Prostate gland (tissue), 2 donors: Measurements from ENCODE around the gene SPINT3. TPM values are rescaled to one million over a fixed set of nuclear protein-coding genes. Genes with fewer than 3 reads are reported as not detected.

Experiments used
- DNase-seq: peaks from one replicate; pipeline ENCODE4 v3.0.0-alpha.2; 2019; ENCODE audit warnings: low spot score
- H3K27ac ChIP-seq, 2 donors: fragments of 200-600 bp; sonication (generic); 2 replicates each; pipeline ENCODE4 v1.5.1; 2017 to 2019
- H3K27me3 ChIP-seq: fragments of 200-600 bp; sonication (generic); replicated peaks from 2 replicates; pipeline ENCODE4 v1.5.1; 2019; ENCODE audit not compliant: insufficient read depth
- H3K36me3 ChIP-seq, 2 donors: fragments of 200-600 bp; sonication (generic); 1 replicate in 1 of 2; 2 replicates in 1 of 2; pipeline versions ENCODE4 v1.5.1 to v1.8.1; 2017 to 2019
- H3K4me1 ChIP-seq: fragments of 200-600 bp; sonication (generic); replicated peaks from 2 replicates; pipeline ENCODE4 v1.5.1; 2019
- H3K4me3 ChIP-seq, 2 donors: fragments of 200-600 bp; sonication (generic); 2 replicates each; pipeline ENCODE4 v1.5.1; 2017 to 2019
- H3K9me3 ChIP-seq: fragments of 200-600 bp; sonication (generic); 2 replicates; pipeline ENCODE4 v1.5.1; 2017
- POLR2A ChIP-seq: fragments of 450-650 bp; IDR thresholded peaks from one replicate; pipeline ENCODE4 v1.6.1; 2016; ENCODE audit warnings: antibody characterized with exemption, mild to moderate bottlenecking
- POLR2AphosphoS5 ChIP-seq: sonication (generic); formaldehyde crosslinking; IDR thresholded peaks from one replicate; pipeline ENCODE4 v1.6.1; 2017; ENCODE audit warnings: antibody characterized with exemption
- WGBS: methylation state at CpG from one replicate; pipeline ENCODE4 v1.1.5; 2018; 5-methylcytosine and 5-hydroxymethylcytosine counted together
- intact Hi-C: fragments of 100-400 bp; cut with DNase I; formaldehyde crosslinking; loops from one replicate; pipeline ENCODE4 v1.14.2; 2022
- total RNA-seq, 2 donors: library from RNA; depleted of rRNA; stranded (reverse); fragments of >200 nt; gene quantifications; one replicate each; pipeline ENCODE4 v1.1.0, GENCODE V29; 2016
- TF ChIP-seq, protein P1 (sequence below), 4 experiments: fragments of 200-600 bp in 2 of 4; fragments of 450-650 bp in 2 of 4; sonication (generic) in 2 of 4; IDR thresholded peaks; 1 replicate in 3 of 4; 2 replicates in 1 of 4; pipeline ENCODE4 v1.5.1; 2016 to 2019; ENCODE audit warnings: antibody characterized with exemption in 4 of 4, mild to moderate bottlenecking in 2 of 4, moderate library complexity in 2 of 4

SPINT3 gene
- total RNA-seq, 2 donors from 2014 or later: not detected

DNA sequence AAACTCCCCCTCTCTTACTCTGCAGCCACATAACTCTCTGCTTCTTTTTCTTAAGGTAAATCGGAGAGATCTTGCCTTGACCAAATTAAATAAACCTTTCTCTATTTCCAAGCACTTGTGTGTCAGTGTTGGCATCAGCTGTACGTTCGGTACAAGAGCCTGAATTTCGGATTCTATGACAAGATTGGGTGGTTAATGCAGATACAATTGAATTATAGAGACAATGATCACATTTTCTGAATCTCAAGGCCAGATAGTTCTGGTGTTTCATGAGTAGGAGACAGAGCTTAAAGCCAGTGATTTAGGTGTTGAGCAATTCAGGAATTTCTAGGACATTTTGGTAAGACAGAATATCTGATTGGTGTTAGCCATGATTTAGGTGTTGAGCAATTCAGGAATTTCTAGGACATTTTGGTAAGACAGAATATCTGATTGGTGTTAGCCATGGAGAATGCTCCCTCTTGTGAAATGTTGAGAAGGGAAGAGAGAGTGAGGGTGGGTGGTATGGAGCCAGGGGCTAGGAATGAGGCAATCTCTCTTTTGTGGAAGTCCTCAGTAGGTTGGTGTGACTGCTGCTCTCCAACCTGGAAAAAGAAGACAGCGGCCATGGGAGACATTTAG, 5.1 kb downstream of the SPINT3 start:
- TF ChIP-seq POLR2A: no peak
- TF ChIP-seq, protein P1, sequence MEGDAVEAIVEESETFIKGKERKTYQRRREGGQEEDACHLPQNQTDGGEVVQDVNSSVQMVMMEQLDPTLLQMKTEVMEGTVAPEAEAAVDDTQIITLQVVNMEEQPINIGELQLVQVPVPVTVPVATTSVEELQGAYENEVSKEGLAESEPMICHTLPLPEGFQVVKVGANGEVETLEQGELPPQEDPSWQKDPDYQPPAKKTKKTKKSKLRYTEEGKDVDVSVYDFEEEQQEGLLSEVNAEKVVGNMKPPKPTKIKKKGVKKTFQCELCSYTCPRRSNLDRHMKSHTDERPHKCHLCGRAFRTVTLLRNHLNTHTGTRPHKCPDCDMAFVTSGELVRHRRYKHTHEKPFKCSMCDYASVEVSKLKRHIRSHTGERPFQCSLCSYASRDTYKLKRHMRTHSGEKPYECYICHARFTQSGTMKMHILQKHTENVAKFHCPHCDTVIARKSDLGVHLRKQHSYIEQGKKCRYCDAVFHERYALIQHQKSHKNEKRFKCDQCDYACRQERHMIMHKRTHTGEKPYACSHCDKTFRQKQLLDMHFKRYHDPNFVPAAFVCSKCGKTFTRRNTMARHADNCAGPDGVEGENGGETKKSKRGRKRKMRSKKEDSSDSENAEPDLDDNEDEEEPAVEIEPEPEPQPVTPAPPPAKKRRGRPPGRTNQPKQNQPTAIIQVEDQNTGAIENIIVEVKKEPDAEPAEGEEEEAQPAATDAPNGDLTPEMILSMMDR (IDR thresholded peaks at IDR 0.05): no peak
- TF ChIP-seq POLR2AphosphoS5: no peak
- Histone ChIP-seq H3K9me3 (no peaks in the 10 kb centered on the region), H3K4me3 (no peak overlapping the region), H3K36me3 (no peaks in the 10 kb centered on the region), H3K27me3 (peaks cover 2% of the 10 kb centered on the region), H3K4me1 (no peaks in the 10 kb centered on the region), H3K27ac (no peak overlapping the region)
- 80% methylated on average over 5 of the region's 5 CpGs for WGBS
- intact Hi-C loops: no loop called here
- no peak for DNase-seq

DNA sequence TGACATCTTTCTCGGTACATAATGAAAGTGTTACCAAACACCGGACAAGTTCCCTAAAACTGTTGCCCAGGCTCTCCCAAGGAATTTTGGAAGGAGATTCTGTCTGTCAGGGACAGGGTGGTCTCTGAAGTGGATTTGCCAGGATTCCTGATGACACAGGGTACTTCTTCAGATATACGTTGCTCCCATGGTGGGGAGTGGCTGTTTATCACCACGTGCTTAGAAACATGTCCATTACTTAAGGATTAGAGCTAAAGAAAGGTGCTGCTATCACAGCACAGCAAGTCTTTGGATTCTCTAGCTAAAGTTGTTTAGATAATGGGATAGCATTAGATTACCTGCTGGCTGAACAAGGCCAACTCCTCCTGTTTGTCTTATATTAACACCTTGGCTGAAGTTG, 6.3 kb downstream of the SPINT3 start:
- no peak for DNase-seq
- H3K36me3 ChIP-seq: no peaks in the 10 kb centered on the region
- intact Hi-C loops: no loop called here
- no peaks in the 10 kb centered on the region for H3K4me1 ChIP-seq
- H3K27me3 ChIP-seq: peaks cover 2% of the 10 kb centered on the region
- H3K9me3 ChIP-seq: no peaks in the 10 kb centered on the region
- no peak overlapping the region for H3K4me3 ChIP-seq
- WGBS: 60% methylated on average over 4 of the region's 4 CpGs
- TF ChIP-seq POLR2AphosphoS5: no peak
- no peak for TF ChIP-seq POLR2A
- H3K27ac ChIP-seq: no peak overlapping the region

DNA sequence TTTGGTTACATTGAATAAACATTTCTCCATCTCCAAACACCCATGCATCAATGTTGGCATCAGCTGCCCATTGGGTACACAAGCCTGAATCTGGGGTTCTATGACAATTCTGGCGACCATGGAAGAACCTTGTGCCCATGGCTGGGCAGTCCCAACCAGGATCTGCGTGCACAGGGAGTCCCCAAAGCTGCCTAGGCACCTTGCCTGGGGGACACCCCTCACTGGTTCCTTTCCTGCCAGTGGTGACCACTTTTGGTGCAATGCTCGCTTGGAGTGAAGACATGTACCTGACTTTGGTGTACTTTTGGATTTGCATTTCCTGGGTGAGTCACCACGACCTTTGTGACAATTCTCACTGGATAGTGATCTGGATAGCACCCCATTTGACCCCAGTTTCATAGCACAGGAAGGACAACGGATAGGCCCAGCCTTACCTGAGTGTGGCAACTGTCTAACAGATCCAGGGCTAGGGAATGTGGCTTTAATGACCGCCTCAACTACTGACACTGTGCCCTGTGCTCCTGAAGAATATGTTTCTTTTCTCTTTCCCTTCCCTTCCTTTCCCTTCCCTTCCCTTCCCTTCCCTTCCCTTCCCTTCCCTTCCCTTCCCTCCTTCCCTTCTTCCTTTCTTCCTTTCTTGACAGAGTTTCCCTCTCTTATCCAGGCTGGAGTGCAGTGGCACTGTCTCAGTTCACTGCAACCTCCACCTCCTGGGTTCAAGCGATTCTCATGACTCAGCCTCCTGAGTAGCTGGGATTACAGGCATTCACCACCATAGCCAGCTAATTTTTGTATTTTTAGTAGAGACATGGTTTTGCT, 7.1 kb downstream of the SPINT3 start:
- 83% methylated on average over 7 of the region's 7 CpGs for WGBS
- TF ChIP-seq POLR2A: no peak
- TF ChIP-seq POLR2AphosphoS5: no peak
- TF ChIP-seq, protein P1 (IDR thresholded peaks at IDR 0.05): no peak
- H3K9me3 ChIP-seq: no peaks in the 10 kb centered on the region
- intact Hi-C loops: no loop called here
- H3K4me3 ChIP-seq: no peak overlapping the region
- no peaks in the 10 kb centered on the region for H3K4me1 ChIP-seq
- no peaks in the 10 kb centered on the region for H3K36me3 ChIP-seq
- peaks cover 2% of the 10 kb centered on the region for H3K27me3 ChIP-seq
- no peak overlapping the region for H3K27ac ChIP-seq
- DNase-seq: no peak

DNA sequence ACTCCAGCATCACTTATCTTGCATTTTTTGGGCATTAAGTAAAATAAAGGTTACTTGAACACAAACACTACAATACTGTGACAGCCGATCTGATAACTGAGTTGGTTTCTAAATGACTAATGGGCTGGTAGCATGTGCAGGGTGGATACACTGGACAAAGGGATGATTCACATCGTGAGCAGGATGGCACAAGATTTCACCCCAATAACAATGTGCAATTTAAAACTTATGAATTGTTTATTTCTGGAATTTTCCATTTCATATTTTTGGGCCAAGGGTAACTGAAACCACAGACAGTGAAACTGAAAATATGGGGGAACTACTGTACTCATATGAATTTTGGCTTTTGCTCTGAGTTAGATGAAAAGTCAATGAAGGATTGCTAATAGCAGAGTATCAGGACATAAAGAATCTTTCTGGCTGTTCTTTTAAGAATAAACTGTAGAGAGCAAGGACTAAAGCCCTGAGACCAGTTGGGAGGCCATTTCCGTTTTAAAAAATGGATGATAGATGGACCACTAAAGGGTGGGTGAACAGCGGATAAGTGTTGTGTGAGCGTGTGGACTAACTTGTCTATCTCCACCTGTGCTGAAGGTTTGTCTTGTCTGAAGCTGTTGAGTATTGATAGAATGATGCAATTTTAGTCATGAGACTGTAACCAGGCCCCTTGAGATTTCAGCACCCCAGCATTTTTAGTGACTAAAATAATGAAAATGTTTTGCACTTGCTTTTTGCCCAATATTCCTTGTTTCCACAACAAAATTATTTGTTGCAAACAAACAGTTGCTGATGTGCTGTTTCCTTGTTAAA, 8.2 kb downstream of the SPINT3 start:
- H3K36me3 ChIP-seq: no peaks in the 10 kb centered on the region
- H3K27me3 ChIP-seq: peaks cover 2% of the 10 kb centered on the region
- H3K4me1 ChIP-seq: no peaks in the 10 kb centered on the region
- 77% methylated on average over 5 of the region's 5 CpGs for WGBS
- no peak overlapping the region for H3K4me3 ChIP-seq
- TF ChIP-seq POLR2A (no peak), POLR2AphosphoS5 (no peak)
- TF ChIP-seq, protein P1 (IDR thresholded peaks at IDR 0.05): no peak
- intact Hi-C loops: no loop called here
- H3K9me3 ChIP-seq: no peaks in the 10 kb centered on the region
- DNase-seq: no peak
- H3K27ac ChIP-seq: no peak overlapping the region

DNA sequence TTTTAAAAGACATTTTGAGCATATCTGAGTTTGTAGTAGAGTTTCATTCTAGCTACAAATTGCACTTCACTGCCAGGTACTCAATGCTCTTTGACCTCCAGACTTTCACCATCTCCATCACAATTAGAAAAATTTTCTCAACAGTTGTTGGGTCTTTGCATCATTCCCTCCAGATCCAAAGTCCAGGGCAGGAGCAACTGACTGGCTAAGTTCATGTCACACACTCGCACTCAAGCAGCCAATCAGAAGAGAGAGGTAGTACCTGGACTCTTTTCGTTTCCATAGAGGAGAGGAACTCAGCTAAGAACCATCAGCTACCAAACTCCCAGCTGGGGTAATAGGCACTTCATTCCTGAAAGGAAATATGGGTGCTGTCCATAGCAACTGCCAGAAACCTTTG, 9.0 kb downstream of the SPINT3 start:
- TF ChIP-seq POLR2AphosphoS5 (no peak), POLR2A (no peak)
- TF ChIP-seq, protein P1 (IDR thresholded peaks at IDR 0.05): no peak
- peaks cover 2% of the 10 kb centered on the region for H3K27me3 ChIP-seq
- H3K9me3 ChIP-seq: no peaks in the 10 kb centered on the region
- H3K36me3 ChIP-seq: no peaks in the 10 kb centered on the region
- H3K27ac ChIP-seq: no peak overlapping the region
- H3K4me3 ChIP-seq: no peak overlapping the region
- intact Hi-C loops: no loop called here
- 93% methylated on average over 2 of the region's 2 CpGs for WGBS
- no peaks in the 10 kb centered on the region for H3K4me1 ChIP-seq
- no peak for DNase-seq
